HG03095 (cell line): ENCODE measurements around the gene ASF1B.

Source experiments
- ATAC-seq: cut with Tn5 transposase; IDR thresholded peaks from one replicate; pipeline ENCODE4 v1.9.1; 2021; ENCODE audit warnings: moderate library complexity; ENCODE audit not compliant: unreplicated experiment

ASF1B gene

GRCh38 chr19:14112051-14112808, 24.2 kb downstream of the ASF1B start:
- ATAC-seq, result no peak

- no peak for ATAC-seq
Observed at GRCh38 chr19:14111486-14111885, 24.9 kb downstream of the ASF1B start.

- ATAC-seq, result no peak
Observed at GRCh38 chr19:14110650-14111049, 25.7 kb downstream of the ASF1B start.

DNA sequence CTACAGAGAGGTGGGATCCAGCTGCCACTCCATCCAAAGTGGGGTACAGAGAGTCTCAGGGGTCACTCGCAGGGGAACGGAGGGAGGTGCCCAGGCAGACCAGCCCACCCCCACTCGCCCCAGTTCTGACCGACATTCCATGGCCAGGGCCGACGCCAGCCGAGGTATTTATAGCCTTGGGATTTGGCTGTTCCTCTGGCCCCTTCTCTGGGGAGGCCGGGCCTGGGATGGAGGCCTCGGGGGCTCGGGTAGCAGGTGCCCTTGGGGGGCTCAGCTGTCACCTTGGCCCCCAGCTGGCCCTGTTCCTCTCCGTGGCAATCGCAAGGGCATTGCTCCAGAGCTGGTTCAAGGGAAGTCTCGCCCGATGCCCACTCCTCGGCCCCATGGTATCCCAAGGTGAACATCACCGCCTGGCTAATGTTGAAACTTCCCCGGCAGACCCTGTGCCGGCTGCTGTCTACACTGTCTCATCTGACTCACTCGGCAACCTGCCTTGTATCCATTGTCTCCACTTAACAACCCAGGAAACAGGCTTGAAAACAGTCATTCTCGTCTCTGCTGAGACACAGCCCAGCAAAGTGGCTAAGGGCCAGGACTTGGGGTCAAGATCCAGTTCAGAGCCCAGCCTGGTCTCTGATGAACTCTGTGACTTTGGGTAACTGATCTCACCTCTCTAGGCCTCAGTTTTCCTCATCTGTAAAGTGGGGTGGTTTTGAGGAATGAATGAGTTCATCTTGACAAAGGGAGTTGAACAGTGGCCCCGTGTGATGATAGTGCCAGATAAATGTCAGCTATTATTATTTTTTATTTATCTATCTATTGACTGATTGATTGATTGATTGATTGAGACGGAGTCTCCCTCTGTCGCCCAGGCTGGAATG, 28.6 kb downstream of the ASF1B start:
- no peak for ATAC-seq

GRCh38 chr19:14106840-14107239, 29.5 kb downstream of the ASF1B start:
- no peak for ATAC-seq

GRCh38 chr19:14105680-14106079, 30.7 kb downstream of the ASF1B start:
- ATAC-seq, result no peak

DNA sequence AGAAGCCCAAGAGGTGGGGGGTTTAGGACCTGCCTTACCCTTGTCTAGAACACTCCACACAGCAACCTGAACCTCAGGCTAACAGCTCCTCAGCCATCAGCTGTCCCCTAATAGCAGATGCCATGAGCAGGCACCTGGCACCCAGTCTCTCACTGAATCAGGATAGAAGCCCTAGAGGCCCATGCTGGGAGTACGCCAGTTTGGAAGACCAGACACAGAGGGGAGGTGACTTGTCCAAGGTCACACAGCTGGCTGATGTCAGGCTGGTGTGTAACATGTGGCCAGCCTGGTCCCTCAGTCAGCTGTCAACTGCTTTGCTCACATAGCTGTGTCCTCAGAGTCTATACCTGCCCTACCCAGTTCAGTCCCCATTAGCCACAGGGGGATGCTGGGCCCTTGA, 33.1 kb downstream of the ASF1B start:
- ATAC-seq, result no peak

DNA sequence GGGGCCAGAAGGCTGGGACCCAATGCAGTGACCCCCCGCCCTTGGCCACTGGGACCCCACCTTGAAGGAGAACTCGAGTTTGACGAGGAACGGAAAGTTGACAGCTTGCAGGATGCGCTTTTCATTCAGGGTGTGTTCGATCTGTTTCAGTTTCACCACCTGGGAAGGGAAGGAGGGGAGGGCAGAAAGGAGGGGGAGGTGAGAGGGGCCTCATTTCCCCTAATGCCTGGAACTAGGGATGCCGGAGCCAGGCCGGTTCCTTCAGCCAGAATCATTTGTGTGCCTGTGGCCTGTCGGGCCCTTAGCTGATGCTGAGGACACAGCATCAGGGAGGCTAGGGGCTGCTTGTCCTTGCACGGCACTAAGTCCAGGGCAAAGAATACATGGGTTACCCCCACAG, 33.6 kb downstream of the ASF1B start:
- no peak for ATAC-seq

GRCh38 chr19:14102102-14102696, 34.2 kb downstream of the ASF1B start:
- no peak for ATAC-seq

DNA sequence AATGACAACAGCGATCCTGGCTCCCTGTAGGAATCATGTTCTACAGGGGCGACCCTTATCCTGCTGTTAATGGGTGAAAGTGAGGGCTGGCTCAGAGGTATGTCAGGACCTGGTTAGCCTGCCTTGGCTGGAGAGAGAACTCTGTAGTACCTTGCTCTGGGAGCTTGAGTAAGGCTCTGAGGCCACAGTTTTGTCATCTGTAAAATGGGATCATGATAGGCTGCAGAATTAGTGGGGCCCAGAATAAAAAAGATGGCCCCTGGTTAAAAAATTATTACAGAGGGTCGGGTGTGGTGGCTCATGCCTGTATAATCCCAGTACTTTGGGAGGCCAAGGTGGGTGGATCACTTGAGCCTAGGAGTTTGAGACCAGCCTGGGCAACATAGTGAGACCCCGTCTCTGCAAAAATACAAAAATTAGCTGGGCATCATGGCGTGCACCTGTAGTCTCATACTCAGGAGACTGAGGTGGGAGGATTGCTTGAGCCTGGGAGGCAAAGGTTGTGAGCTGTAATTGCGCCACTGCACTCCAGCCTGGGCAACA, 35.3 kb downstream of the ASF1B start:
- no peak for ATAC-seq

DNA sequence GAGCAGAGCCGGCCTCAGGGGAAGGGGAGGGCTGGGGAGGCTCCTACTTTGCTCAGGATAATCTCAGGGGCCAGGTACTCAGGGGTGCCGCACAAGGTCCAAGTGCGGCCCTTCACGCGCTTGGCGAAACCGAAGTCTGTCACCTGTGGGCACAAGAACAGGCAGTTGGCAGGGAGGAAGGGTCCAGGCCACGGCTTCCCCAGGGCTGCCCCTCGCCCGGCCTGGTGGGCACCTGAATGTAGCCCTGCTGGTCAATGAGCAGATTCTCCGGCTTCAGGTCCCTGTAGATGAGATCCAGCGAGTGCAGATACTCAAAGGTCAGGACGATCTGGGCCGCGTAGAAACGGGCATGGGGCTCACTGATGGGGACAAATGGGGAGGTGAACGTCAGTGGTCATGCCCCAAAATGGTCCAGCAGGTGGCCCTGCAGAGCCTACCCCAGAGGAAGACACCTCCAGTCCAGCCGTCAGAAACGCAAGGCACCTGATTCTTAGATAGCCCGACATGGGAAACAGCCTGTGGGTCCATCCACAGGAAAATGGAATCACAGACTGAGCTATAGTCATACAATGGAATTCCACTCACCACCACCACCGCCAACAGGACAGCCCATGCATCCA, 38.7 kb downstream of the ASF1B start:
- no peak for ATAC-seq

DNA sequence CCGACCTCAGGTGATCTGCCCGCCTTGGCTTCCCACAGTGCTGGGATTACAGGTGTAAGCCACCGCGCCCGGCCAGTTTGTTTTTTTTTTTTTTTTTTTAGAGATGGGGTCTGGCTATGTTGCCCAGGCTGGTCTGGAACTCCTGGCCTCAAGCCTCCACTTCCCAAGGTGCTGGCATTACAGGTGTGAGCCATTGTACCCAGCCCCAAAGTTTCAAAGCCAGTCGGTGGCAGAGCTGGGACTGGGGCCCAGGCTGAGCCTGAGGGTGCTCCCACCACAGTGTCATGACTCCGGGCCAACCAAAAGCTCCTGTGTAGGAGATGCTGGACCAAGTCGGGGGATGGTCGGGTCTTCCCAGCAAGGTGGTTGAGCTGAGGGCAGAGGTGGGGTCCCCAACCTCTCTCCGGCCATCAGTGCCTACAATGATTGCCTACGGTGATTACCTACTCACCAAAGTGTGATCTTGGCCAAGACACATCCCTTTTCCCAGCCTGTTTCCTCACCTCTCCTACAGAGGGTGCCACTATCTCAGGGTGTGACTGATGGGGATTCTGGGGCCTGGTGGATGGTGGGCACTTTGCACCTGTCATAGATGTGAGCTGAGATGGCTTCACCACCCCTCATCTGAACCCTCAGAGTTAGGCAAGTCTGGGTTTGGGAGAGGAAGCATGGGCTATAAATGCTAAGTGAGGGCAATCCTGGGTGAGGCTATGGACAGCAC, 40.0 kb downstream of the ASF1B start:
- ATAC-seq, result no peak

GRCh38 chr19:14094854-14095253, 41.5 kb downstream of the ASF1B start:
- no peak for ATAC-seq

GRCh38 chr19:14093117-14093823, 43.1 kb downstream of the ASF1B start:
- no peak for ATAC-seq

GRCh38 chr19:14091813-14092462, 44.5 kb downstream of the ASF1B start:
- ATAC-seq, result peak; percentile 8

- peak; percentile 35 for ATAC-seq
Observed at GRCh38 chr19:14091081-14091812, 45.1 kb downstream of the ASF1B start.

DNA sequence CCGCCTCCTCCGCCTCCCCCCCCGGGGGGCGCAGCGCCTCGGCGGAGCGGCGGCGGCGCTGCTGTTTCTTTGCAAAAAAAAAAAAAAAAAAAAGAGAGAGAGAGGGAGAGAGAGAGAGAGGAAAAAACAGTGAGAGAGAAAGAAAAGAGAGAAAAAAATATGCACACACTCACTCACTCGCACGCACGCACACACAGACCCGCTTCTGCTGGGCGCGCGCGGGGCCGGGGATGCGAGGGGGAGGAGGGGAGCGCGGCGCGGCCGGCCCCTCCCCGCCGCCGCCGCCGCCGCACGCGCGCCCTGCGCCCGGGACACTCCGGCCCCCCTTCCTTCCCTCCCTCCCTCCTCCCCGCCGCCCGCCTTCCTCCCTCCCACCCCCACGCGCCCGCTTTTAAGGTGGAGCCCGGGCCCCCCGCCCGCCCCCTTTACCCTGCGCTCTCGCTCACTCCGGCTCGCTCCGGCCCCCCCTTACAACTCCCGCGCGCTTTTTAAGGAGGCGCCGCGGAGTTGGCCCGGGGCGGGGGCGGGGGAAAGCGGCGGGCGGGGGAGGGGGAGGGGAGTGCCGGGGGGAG, 45.8 kb downstream of the ASF1B start, which contains the start of gene SAMD1:
TSS of gene SAMD1 (minus strand) at position 243 of the 572 bp plus-strand sequence.
- ATAC-seq, result peak; percentile 23
